NK-92 treated with Interleukin-12 subunit alpha and Interleukin-12 subunit beta, amount 100 ng/mL, for 24 hours (cell line): ENCODE data around the gene AHSA1.
"Not testable (repeated sequence)": the region's sequence is repeated elsewhere in the genome, so short reads cannot be mapped to it uniquely, and the experiment has no call there.

Experiments
- DNase-seq: peaks from one replicate; lab custom pipeline; 2025; lab: John Stamatoyannopoulos, UW

The AHSA1 gene

GRCh38 chr14:77457522-77458248 is at the start of gene AHSA1, which contains the start of gene VIPAS39:
AHSA1 (plus strand) TSS chr14:77458093; CDS start chr14:77458190, 97 bp downstream.
VIPAS39 (minus strand) TSS chr14:77457601; CDS start chr14:77454102, 3,499 bp downstream.
- DNase-seq = peak; percentile 95

GRCh38 chr14:77409131-77409533 is 48.8 kb upstream of the AHSA1 start:
- DNase-seq = no peak

- DNase-seq = not testable (repeated sequence)
Measured at GRCh38 chr14:77415403-77416030, 42.4 kb upstream of the AHSA1 start.

- not testable (repeated sequence) for DNase-seq
Measured at GRCh38 chr14:77416098-77416497, 41.8 kb upstream of the AHSA1 start.

DNA sequence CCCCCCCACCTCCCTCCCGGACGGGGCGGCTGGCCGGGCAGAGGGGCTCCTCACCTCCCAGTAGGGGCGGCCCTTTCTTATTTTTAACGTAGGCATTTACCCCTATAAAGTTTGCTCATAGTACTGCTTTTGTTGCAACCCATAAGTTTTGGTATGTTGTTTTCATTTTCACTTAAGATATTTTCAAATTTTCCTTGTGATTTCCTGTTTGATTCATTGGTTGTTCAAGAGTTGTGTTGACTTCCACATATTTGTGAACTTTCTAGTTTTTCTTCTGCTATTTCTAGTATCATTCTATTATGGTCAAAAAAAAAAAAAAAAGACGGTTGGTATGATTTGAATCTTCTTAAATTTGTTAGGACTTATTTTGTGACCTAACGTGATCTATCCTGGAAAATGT is 41.1 kb upstream of the AHSA1 start:
- no peak for DNase-seq

DNA sequence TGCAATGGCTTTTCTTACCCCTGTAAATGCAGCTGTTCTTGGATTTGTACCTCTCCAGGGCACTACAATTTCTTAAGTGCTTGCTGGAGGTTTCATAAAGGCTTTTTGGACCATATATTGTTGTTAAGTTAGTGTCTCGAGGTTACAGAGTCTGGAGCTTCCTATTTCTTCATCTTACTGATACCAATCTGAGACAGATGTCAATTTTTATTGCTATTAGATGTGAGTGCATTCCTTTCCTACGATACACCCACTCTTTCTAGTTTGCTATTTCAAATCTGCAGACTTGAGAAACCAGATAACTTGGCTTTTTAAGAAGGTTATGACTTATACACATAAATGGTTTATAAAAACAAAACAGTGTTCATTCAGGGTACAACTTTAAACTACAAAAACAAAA is 36.7 kb upstream of the AHSA1 start:
- no peak for DNase-seq

- DNase-seq = no peak
Measured at GRCh38 chr14:77423423-77423822, 34.5 kb upstream of the AHSA1 start, which contains the start of gene NOXRED1. NOXRED1 (minus strand) TSS chr14:77423523; CDS start chr14:77422889, 634 bp downstream.

GRCh38 chr14:77424862-77425261 is 33.0 kb upstream of the AHSA1 start:
- no peak for DNase-seq

GRCh38 chr14:77426396-77426795 is 31.5 kb upstream of the AHSA1 start:
- DNase-seq = no peak

DNA sequence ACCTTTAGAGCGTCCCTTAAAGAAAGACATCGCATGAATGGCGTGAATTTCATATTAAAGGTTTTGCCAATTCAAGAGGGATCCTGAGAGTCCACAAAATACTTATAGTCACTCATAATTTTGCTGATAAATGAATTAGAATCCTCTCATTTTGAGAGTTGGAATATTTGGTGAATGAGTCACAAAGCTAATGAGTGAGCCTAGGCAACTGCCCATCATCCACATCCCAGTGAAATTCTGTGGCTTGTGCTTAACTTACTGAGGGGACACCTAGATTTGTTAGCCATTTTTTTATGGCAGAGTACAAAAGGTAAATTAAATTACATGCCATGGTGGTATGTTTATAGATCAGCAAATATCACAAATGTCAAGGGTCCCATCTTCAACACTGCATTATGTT is 21.9 kb upstream of the AHSA1 start:
- DNase-seq = no peak

DNA sequence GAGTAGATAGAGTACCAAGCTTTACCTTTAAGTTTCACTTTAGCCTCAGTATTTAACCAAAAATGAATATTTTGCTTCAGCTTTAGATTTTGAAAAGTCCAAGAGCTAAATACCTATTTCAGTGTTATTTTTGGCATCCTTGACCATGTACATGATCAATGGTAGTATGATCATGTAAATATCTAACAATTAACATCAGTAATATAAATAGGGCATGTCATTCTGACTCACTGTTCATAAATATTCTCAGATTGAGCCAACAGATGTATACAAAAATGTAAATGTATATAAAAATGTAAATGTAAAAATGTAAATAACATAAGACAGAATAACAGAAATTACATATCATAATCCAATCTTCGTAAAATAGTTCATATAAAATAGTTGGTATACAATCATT is 19.3 kb upstream of the AHSA1 start:
- DNase-seq = no peak

GRCh38 chr14:77439861-77440260 is 18.0 kb upstream of the AHSA1 start:
- DNase-seq = no peak

DNA sequence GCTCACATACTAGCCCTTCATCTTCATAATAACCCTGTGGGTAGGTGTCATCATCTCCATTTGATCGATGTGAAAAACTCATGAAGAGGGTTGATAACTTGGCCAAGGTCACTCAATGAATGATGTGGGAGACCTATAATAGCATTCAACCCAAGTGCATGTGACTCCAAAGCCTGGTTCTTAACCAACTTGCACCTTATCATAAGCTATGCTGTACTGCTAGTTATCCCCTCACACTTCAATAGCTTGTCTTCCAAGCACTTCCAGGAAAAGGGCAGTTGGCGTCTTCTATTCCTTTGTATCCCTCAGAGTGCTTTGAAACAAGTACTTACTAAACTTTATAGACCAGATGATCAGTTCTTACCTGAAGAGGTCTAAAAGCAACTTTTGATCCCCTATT is 15.7 kb upstream of the AHSA1 start:
- DNase-seq = no peak

- no peak for DNase-seq
Measured at GRCh38 chr14:77455966-77456640, 1.8 kb upstream of the AHSA1 start.

DNA sequence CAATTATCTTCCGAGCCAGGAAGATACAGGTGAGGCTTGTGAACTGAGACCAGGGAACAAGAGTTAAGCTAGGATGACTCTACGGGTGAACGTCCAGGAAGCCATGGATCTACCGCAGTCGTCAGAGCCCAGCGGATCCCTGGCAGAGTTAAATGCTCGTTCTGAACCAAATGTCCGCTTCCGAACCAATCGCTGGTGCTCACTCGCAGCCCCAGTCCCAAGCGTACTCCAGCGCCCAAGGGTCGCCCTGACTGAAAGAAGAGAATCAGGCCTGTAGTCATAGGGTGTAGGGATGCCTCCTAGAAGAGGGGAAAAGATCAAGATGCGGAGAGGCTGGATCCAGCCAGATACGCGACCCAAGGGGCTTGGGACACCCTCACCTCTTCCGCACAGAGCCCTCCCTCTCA is 775 bp upstream of the AHSA1 start:
- DNase-seq = no peak

GRCh38 chr14:77458249-77458950 is 507 bp downstream of the AHSA1 start:
- peak; percentile 67 for DNase-seq

GRCh38 chr14:77459072-77459723 is 1.3 kb downstream of the AHSA1 start:
- peak; percentile 44 for DNase-seq

GRCh38 chr14:77467801-77468200 is 9.9 kb downstream of the AHSA1 start:
- no peak for DNase-seq

GRCh38 chr14:77469067-77469505 is 11.2 kb downstream of the AHSA1 start:
- DNase-seq = no peak

DNA sequence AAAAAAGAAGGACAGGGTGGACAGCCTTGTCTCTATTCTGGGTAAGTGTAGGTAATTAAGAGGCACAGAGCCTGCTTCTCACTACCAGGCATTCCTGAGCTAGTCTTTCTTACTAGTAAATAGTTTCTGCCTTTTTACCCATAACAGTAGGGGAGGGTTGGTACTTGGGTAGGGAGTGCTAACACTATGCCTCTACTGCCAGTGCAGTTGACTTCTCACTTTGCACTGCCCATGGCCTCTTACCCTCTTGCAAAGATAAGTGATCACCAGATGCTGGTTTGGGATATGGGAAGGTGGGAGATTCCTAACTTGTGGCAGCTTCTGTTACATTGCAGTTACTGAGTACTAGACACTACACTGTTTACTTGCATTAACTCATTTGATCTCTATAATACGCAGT is 11.6 kb downstream of the AHSA1 start:
- DNase-seq = no peak

- no peak for DNase-seq
Measured at GRCh38 chr14:77470224-77470870, 12.5 kb downstream of the AHSA1 start.
